Activated CD4-positive, alpha-beta T cell treated with anti-CD3 and anti-CD28 coated beads, Interleukin-2, amount 10 ng/mL, durations not matched to agents 7 days and 5 days (primary cell): ENCODE measurements around the gene BACH2. TPM values are rescaled to one million over a fixed set of nuclear protein-coding genes. Genes with fewer than 3 reads are reported as not detected.
"Not testable (repeated sequence)": the region's sequence is repeated elsewhere in the genome, so short reads cannot be mapped to it uniquely, and the experiment has no call there.

Experiments
- CTCF ChIA-PET: fragments of 350-600 bp; sonication (Branson Sonifier 250); formaldehyde crosslinking; loops from one replicate; lab custom pipeline; 2021; ENCODE audit warnings: antibody characterized with exemption; lab: Charles Lee
- POLR2A ChIA-PET: fragments of 350-600 bp; sonication (Branson Sonifier 250); formaldehyde crosslinking; loops from one replicate; lab custom pipeline; 2021; ENCODE audit warnings: antibody characterized with exemption; lab: Charles Lee
- DNase-seq: peaks from one replicate; pipeline ENCODE4 v3.0.0-alpha.2; 2020
- H3K27ac Mint-ChIP-seq: one replicate; pipeline ENCODE4 v1.8.0; 2021; ENCODE audit warnings: mild to moderate bottlenecking, moderate library complexity, mixed read lengths
- H3K27me3 Mint-ChIP-seq: one replicate; pipeline ENCODE4 v1.8.0; 2021; ENCODE audit warnings: mixed read lengths
- H3K36me3 Mint-ChIP-seq: one replicate; pipeline ENCODE4 v1.8.0; 2021; ENCODE audit warnings: low read depth, mixed read lengths
- H3K4me1 Mint-ChIP-seq: one replicate; pipeline ENCODE4 v1.8.0; 2021; ENCODE audit warnings: mixed read lengths
- H3K4me3 Mint-ChIP-seq: one replicate; pipeline ENCODE4 v1.8.0; 2021; ENCODE audit warnings: mild to moderate bottlenecking, moderate library complexity, mixed read lengths
- H3K9me3 Mint-ChIP-seq: one replicate; pipeline ENCODE4 v1.8.0; 2021; ENCODE audit warnings: mixed read lengths
- total RNA-seq, 2 experiments: library from RNA; stranded (reverse); gene quantifications; one replicate each; pipeline ENCODE4 v1.2.3, GENCODE V29; 2021

The BACH2 gene
- total RNA-seq, 2 experiments from 2014 or later: 59.4 to 61.6 TPM

DNA sequence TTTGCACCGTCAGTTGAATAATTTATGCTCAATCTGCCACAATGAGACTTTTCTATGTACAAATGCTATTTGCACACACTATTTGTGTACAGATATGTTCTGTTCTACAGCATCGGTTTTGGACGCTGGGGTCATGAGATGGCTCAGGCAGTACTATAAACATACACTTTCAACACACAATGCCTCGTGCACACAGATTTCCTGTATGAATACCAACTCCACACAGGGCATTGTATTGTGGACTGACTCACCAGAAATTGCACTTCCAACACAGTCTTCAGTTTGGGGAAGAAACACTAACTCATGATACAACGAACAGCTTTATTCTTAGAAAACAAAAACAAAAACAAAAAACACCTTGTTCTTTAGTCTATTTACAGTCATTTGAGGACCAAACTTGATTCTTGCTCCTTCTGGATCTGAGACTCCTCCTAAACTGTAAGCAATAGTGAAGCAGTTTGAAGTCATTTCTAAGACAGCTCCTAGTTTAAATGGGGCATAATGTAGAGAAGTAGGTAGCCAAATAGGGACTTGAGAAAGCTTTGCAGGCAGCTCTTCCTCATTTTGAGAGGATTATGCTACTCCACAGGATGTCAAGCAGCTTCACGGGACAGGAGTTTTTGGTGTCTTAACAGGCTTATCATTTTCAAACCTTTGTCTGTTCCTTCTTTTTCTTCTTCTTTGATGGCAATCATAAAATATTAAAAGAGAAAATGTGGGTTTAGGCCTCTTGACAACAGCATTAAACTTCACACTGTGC lies 368.7 kb downstream of the BACH2 start:
- ChIA-PET POLR2A (no interaction called here), CTCF (interaction anchor here (1.0 kb wide), 1 partner anchor 13 kb away, joined by 4 read pairs; no protein-coding TSS in a partner anchor)
- Mint-ChIP-seq H3K4me1 (peaks cover 49% of the 10 kb centered on the region), H3K27me3 (no peaks in the 10 kb centered on the region), H3K27ac (no peak overlapping the region), H3K9me3 (peaks cover 2% of the 10 kb centered on the region), H3K36me3 (peaks cover 58% of the 10 kb centered on the region), H3K4me3 (no peak overlapping the region)
- DNase-seq: no peak

GRCh38 chr6:89927264-89927663 lies 369.4 kb downstream of the BACH2 start:
- ChIA-PET CTCF (interaction anchor here (1.0 kb wide), 1 partner anchor 14 kb away, joined by 4 read pairs; no protein-coding TSS in a partner anchor), POLR2A (no interaction called here)
- Mint-ChIP-seq H3K9me3 (peaks cover 2% of the 10 kb centered on the region), H3K27ac (no peak overlapping the region), H3K4me1 (peaks cover 49% of the 10 kb centered on the region), H3K36me3 (peaks cover 52% of the 10 kb centered on the region), H3K27me3 (no peaks in the 10 kb centered on the region), H3K4me3 (no peak overlapping the region)
- DNase-seq: no peak

DNA sequence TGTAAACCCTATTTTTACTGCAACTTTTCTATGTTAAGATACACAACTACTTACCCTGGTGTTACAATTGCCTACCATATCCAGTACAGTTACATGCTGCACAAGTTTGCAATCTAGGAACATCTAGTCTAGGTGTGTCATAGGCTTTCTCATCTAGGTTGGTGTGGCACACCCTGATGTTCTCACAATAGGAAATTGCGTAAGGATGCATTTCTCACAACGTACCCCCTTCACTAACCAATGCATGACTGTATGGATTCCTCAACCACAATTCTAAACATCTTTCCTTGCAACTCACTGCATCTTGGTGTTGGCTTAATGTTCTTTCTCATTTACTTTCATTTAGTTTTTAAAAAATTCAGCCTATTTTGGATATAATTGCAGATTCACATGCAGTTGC lies 370.8 kb downstream of the BACH2 start:
- H3K36me3 Mint-ChIP-seq: peaks cover 40% of the 10 kb centered on the region
- no peak for DNase-seq
- no peaks in the 10 kb centered on the region for H3K27me3 Mint-ChIP-seq
- ChIA-PET POLR2A (no interaction called here), CTCF (no interaction called here)
- no peak overlapping the region for H3K4me3 Mint-ChIP-seq
- H3K4me1 Mint-ChIP-seq: peaks cover 49% of the 10 kb centered on the region
- peaks cover 2% of the 10 kb centered on the region for H3K9me3 Mint-ChIP-seq
- no peak overlapping the region for H3K27ac Mint-ChIP-seq

- Mint-ChIP-seq H3K27me3 (no peaks in the 10 kb centered on the region), H3K4me1 (peaks cover 38% of the 10 kb centered on the region), H3K36me3 (peaks cover 28% of the 10 kb centered on the region), H3K27ac (no peak overlapping the region), H3K9me3 (peaks cover 2% of the 10 kb centered on the region), H3K4me3 (no peak overlapping the region)
- POLR2A ChIA-PET: no interaction called here
- no peak for DNase-seq
- CTCF ChIA-PET: interaction anchor here (1.2 to 2.0 kb wide), 2 partner anchors 13 to 16 kb away, joined by 3 to 8 read pairs; no protein-coding TSS in a partner anchor
Measured at GRCh38 chr6:89924231-89924630, 372.4 kb downstream of the BACH2 start.

DNA sequence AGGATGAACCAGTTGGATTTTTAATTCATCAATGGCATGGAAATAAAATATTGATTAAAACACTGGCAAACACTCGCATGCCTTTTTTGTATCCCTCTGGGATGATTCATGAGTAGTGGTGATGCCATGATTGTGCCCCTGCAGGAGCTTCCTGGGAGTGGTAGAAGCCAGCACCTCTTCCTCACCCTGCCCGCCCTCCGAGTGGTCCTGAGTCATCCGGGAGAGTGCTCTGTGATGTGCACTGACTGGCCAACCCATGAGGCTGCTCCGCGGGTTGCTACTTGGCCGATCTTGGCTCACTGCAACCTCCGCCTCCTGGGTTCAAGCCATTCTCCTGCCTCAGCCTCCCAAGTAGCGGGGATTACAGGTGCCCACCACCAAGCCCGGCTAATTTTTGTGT lies 375.0 kb downstream of the BACH2 start:
- Mint-ChIP-seq H3K4me3 (no peak overlapping the region), H3K4me1 (peaks cover 16% of the 10 kb centered on the region), H3K27ac (no peak overlapping the region), H3K27me3 (no peaks in the 10 kb centered on the region), H3K36me3 (peaks cover 7% of the 10 kb centered on the region), H3K9me3 (peaks cover 6% of the 10 kb centered on the region)
- CTCF ChIA-PET: no interaction called here
- POLR2A ChIA-PET: no interaction called here
- no peak for DNase-seq

DNA sequence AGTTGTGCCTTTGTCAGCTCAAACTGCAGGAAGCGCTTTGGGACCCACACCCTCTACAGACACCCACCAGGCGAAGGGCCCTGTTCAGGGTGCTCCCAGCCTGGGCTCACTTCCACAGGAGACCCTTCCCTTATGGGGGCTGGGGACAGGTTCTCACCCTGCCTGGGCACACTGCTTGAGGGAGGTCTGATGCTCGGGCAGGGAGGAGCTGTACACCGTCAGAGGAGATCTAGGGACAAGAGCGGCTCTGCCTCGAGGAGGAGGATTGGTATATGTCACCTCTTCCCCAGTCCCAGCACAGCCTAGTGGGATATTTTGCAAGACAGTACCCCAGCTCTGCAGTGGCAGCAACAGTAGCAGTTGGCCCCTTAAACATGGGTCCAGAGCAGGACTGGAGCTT lies 375.4 kb downstream of the BACH2 start:
- H3K27me3 Mint-ChIP-seq: no peaks in the 10 kb centered on the region
- peaks cover 11% of the 10 kb centered on the region for H3K4me1 Mint-ChIP-seq
- peaks cover 10% of the 10 kb centered on the region for H3K36me3 Mint-ChIP-seq
- H3K9me3 Mint-ChIP-seq: peaks cover 10% of the 10 kb centered on the region
- H3K4me3 Mint-ChIP-seq: no peak overlapping the region
- CTCF ChIA-PET: interaction anchor here (0.5 to 0.7 kb wide), 2 partner anchors 8 to 334 kb away, joined by 3 read pairs; no protein-coding TSS in a partner anchor
- H3K27ac Mint-ChIP-seq: no peak overlapping the region
- POLR2A ChIA-PET: no interaction called here
- no peak for DNase-seq

GRCh38 chr6:89917801-89918366 lies 378.8 kb downstream of the BACH2 start:
- peaks cover 17% of the 10 kb centered on the region for H3K9me3 Mint-ChIP-seq
- H3K36me3 Mint-ChIP-seq: peaks cover 8% of the 10 kb centered on the region
- ChIA-PET POLR2A (no interaction called here), CTCF (interaction anchor here (1.1 to 1.3 kb wide), 2 partner anchors 16 to 23 kb away, joined by 3 to 4 read pairs; no protein-coding TSS in a partner anchor)
- no peaks in the 10 kb centered on the region for H3K27me3 Mint-ChIP-seq
- H3K4me3 Mint-ChIP-seq: no peak overlapping the region
- no peak overlapping the region for H3K27ac Mint-ChIP-seq
- no peak for DNase-seq
- peaks cover 4% of the 10 kb centered on the region for H3K4me1 Mint-ChIP-seq

GRCh38 chr6:89917216-89917615 lies 379.4 kb downstream of the BACH2 start:
- ChIA-PET CTCF (interaction anchor here (1.1 kb wide), 1 partner anchor 38 kb away, joined by 4 read pairs; no protein-coding TSS in a partner anchor), POLR2A (no interaction called here)
- DNase-seq: no peak
- H3K4me3 Mint-ChIP-seq: no peak overlapping the region
- H3K4me1 Mint-ChIP-seq: peaks cover 4% of the 10 kb centered on the region
- peaks cover 8% of the 10 kb centered on the region for H3K36me3 Mint-ChIP-seq
- H3K27ac Mint-ChIP-seq: no peak overlapping the region
- no peaks in the 10 kb centered on the region for H3K27me3 Mint-ChIP-seq
- H3K9me3 Mint-ChIP-seq: peaks cover 17% of the 10 kb centered on the region

GRCh38 chr6:89916136-89916920 lies 380.3 kb downstream of the BACH2 start:
- Mint-ChIP-seq H3K27ac (no peak overlapping the region), H3K4me1 (peaks cover 4% of the 10 kb centered on the region), H3K36me3 (peaks cover 8% of the 10 kb centered on the region), H3K4me3 (no peak overlapping the region), H3K9me3 (peaks cover 17% of the 10 kb centered on the region), H3K27me3 (no peaks in the 10 kb centered on the region)
- no peak for DNase-seq
- POLR2A ChIA-PET: no interaction called here
- CTCF ChIA-PET: interaction anchor here (1.1 kb wide), 1 partner anchor 37 kb away, joined by 4 read pairs; no protein-coding TSS in a partner anchor

DNA sequence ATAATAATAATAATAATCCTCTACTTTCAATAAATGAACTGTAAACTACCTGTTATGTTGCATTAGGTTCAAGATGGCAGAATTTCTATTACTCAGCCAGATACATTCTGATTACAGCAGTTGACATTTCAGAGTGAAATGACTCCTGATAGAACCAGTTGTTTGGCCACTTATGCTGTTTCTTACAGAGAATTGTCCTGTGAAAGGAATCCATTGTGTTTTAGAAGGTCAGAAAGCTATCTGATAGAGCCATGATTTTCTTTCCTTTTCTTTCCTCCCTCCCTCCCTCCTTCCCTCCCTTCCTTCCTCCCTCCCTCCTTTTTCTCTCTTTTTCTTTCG lies 385.8 kb downstream of the BACH2 start:
- CTCF ChIA-PET: interaction anchor here (0.7 kb wide), 1 partner anchor 88 kb away, joined by 3 read pairs; no protein-coding TSS in a partner anchor
- no peak overlapping the region for H3K4me3 Mint-ChIP-seq
- no peaks in the 10 kb centered on the region for H3K36me3 Mint-ChIP-seq
- peaks cover 10% of the 10 kb centered on the region for H3K9me3 Mint-ChIP-seq
- DNase-seq: no peak
- no peak overlapping the region for H3K27ac Mint-ChIP-seq
- POLR2A ChIA-PET: no interaction called here
- peaks cover 5% of the 10 kb centered on the region for H3K27me3 Mint-ChIP-seq
- peaks cover 4% of the 10 kb centered on the region for H3K4me1 Mint-ChIP-seq

- DNase-seq, H3K4me3 Mint-ChIP-seq, H3K27me3 Mint-ChIP-seq, H3K27ac Mint-ChIP-seq, H3K36me3 Mint-ChIP-seq, H3K4me1 Mint-ChIP-seq, POLR2A ChIA-PET, H3K9me3 Mint-ChIP-seq: not testable (repeated sequence)
- CTCF ChIA-PET: interaction anchor here (0.6 to 0.7 kb wide), 2 partner anchors 15 to 88 kb away, joined by 3 to 4 read pairs; no protein-coding TSS in a partner anchor
Measured at GRCh38 chr6:89910001-89910901, 386.4 kb downstream of the BACH2 start.
